IPS-15b (cell line): Measurements from ENCODE around the gene FAM131A.

Experiments
- H3K27me3 ChIP-seq: one replicate; pipeline ENCODE4 v1.6.1; 2013; ENCODE audit warnings: low read length; ENCODE audit not compliant: control insufficient read depth, insufficient read depth
- H3K36me3 ChIP-seq: one replicate; pipeline ENCODE4 v1.6.1; 2013; ENCODE audit warnings: low read length; ENCODE audit not compliant: control insufficient read depth, insufficient read depth
- H3K4me1 ChIP-seq: one replicate; pipeline ENCODE4 v1.6.1; 2013; ENCODE audit warnings: mild to moderate bottlenecking, low read length; ENCODE audit not compliant: control insufficient read depth, insufficient read depth
- H3K4me3 ChIP-seq: one replicate; pipeline ENCODE4 v1.5.1; 2013; ENCODE audit warnings: low read depth, low read length
- H3K9ac ChIP-seq: one replicate; pipeline ENCODE4 v1.6.1; 2013; ENCODE audit warnings: low read depth, mild to moderate bottlenecking, low read length
- H3K9me3 ChIP-seq: one replicate; pipeline ENCODE4 v1.6.1; 2013; ENCODE audit warnings: mild to moderate bottlenecking, low read length; ENCODE audit not compliant: control insufficient read depth, insufficient read depth

The FAM131A gene

GRCh38 chr3:184384856-184385422, 47.5 kb downstream of the FAM131A start:
- H3K9ac ChIP-seq: no peak overlapping the region
- no peaks in the 10 kb centered on the region for H3K36me3 ChIP-seq
- H3K27me3 ChIP-seq: peaks cover 45% of the 10 kb centered on the region
- H3K9me3 ChIP-seq: no peaks in the 10 kb centered on the region
- H3K4me3 ChIP-seq: no peak overlapping the region
- no peaks in the 10 kb centered on the region for H3K4me1 ChIP-seq

DNA sequence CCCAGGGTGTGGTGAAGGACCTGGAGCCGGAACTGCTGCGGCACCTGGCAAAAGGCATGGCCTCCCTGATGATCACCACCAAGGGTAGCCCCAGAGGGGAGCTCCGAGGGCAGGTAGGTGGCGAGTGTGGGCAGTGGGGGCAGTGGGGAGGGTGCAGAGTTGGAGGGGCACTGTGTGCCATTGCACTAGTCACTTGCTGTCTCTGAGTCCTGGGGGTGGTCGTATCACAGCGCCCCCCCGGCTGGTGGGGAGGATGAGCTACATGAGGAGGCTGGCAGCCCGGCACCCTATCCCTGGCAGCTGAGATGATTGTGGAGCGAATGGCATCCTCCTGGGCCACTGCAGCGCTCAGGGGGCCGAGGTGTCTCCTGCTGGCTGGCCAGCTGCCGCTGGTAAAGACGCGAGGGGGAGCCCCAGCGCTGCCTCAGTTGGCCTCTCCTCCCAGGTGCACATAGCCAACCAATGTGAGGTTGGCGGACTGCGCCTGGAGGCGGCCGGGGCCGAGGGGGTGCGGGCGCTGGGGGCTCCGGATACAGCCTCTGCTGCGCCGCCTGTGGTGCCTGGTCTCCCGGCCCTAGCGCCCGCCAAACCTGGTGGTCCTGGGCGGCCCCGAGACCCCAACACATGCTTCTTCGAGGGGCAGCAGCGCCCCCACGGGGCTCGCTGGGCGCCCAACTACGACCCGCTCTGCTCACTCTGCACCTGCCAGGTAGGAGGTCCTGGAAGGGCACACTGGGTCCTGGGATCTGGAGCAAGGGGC, 48.8 kb downstream of the FAM131A start:
- H3K9me3 ChIP-seq: no peaks in the 10 kb centered on the region
- H3K9ac ChIP-seq: no peak overlapping the region
- H3K4me3 ChIP-seq: no peak overlapping the region
- H3K4me1 ChIP-seq: no peaks in the 10 kb centered on the region
- H3K36me3 ChIP-seq: no peaks in the 10 kb centered on the region
- peaks cover 37% of the 10 kb centered on the region for H3K27me3 ChIP-seq

GRCh38 chr3:184387174-184387714, 49.8 kb downstream of the FAM131A start:
- Histone ChIP-seq H3K36me3 (no peaks in the 10 kb centered on the region), H3K9ac (no peak overlapping the region), H3K9me3 (no peaks in the 10 kb centered on the region), H3K27me3 (peaks cover 27% of the 10 kb centered on the region), H3K4me3 (no peak overlapping the region), H3K4me1 (no peaks in the 10 kb centered on the region)

GRCh38 chr3:184388164-184388935, 51.0 kb downstream of the FAM131A start:
- Histone ChIP-seq H3K9ac (no peak overlapping the region), H3K9me3 (no peaks in the 10 kb centered on the region), H3K27me3 (peaks cover 16% of the 10 kb centered on the region), H3K4me1 (no peaks in the 10 kb centered on the region), H3K36me3 (no peaks in the 10 kb centered on the region), H3K4me3 (no peak overlapping the region)

GRCh38 chr3:184388936-184389230, 51.5 kb downstream of the FAM131A start:
- H3K27me3 ChIP-seq: peaks cover 14% of the 10 kb centered on the region
- no peaks in the 10 kb centered on the region for H3K4me1 ChIP-seq
- no peak overlapping the region for H3K4me3 ChIP-seq
- H3K9me3 ChIP-seq: no peaks in the 10 kb centered on the region
- H3K9ac ChIP-seq: no peak overlapping the region
- no peaks in the 10 kb centered on the region for H3K36me3 ChIP-seq

- Histone ChIP-seq H3K4me1 (no peaks in the 10 kb centered on the region), H3K9me3 (no peaks in the 10 kb centered on the region), H3K36me3 (no peaks in the 10 kb centered on the region), H3K9ac (no peak overlapping the region), H3K27me3 (peaks cover 9% of the 10 kb centered on the region), H3K4me3 (no peak overlapping the region)
Measured at GRCh38 chr3:184389384-184389783, 52.0 kb downstream of the FAM131A start.

DNA sequence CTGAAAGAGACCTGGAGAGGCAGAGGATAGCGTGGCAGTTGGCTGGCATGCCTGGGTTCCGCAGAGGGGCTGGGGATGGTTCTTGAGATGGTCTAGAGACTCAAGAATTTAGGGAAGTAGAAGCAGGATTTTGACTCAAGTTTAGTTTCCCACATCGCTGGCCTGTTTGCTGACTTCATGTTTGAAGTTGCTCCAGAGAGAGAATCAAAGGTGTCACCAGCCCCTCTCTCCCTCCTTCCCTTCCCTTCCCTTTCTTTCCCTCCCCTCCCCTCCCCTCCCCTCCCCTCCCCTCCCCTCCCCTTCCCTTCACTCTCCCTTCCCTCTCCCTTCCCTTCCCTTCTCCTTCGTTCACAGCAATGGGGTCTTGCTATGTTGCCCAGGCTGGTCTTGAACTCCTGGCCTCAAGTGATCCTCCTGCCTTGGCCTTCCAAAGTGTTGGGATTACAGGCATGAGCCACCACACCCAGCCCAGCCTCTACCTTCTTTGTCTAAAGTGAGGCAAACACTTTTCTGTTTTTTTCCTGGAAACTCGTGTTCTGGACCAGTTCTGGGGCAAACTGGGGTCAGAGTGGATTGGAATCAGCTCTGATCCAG, 52.6 kb downstream of the FAM131A start:
- Histone ChIP-seq H3K36me3 (no peaks in the 10 kb centered on the region), H3K9ac (no peak overlapping the region), H3K27me3 (peaks cover 4% of the 10 kb centered on the region), H3K4me1 (no peaks in the 10 kb centered on the region), H3K4me3 (no peak overlapping the region), H3K9me3 (no peaks in the 10 kb centered on the region)

DNA sequence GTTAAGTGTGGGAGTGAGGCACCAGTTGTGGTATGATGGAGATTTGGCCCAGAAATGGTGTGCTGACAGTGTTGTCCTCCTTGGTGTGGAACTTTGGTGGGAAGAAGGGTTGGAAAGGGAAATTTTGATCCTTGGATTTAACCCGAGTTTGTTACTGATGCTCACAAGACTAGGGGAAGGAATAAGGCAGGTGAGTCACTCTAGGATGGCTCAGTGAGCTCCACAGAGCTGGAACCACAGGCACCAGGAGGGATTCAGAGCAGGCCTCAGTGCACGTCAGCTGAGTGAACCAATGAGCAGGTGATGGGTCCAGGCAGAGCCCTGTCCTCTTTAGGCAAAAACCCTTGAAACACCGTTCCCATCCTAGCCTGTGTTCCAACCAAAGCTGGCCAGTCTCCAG, 53.9 kb downstream of the FAM131A start:
- Histone ChIP-seq H3K27me3 (no peaks in the 10 kb centered on the region), H3K4me3 (no peak overlapping the region), H3K9ac (no peak overlapping the region), H3K4me1 (no peaks in the 10 kb centered on the region), H3K36me3 (no peaks in the 10 kb centered on the region), H3K9me3 (no peaks in the 10 kb centered on the region)

DNA sequence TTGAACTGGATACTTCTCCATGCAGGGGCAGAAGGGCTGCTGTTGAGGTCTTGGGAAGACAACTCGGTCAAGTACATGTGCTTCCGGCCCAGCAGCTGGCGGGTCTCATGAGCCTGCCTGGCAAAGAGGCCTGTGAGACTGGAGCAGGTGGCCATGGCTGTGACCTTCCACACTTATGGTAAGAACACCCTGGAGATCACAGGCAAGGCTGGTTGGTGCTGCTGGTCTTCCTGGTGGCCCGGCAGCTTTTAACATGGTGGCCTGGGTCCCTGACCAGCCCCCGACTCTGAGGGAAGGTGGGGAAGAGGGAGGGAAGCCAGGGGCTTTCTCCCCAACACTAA, 57.9 kb downstream of the FAM131A start:
- no peaks in the 10 kb centered on the region for H3K36me3 ChIP-seq
- no peak overlapping the region for H3K9ac ChIP-seq
- no peaks in the 10 kb centered on the region for H3K4me1 ChIP-seq
- H3K27me3 ChIP-seq: no peaks in the 10 kb centered on the region
- no peak overlapping the region for H3K4me3 ChIP-seq
- no peaks in the 10 kb centered on the region for H3K9me3 ChIP-seq
